Left renal pelvis (tissue), 4 donors: Measurements from ENCODE around the gene YIF1B. TPM values are rescaled to one million over a fixed set of nuclear protein-coding genes. Genes with fewer than 3 reads are reported as not detected.

Source experiments
- DNase-seq, 4 donors: peaks; one replicate each; pipeline ENCODE4 v3.0.0-alpha.2; 2013; ENCODE audit warnings: low read depth in 4 of 4, low spot score in 3 of 4
- polyA plus RNA-seq, 4 donors: library from polyadenylated mRNA; unstranded; fragments of 120-200 nt; gene quantifications; one replicate each; pipeline ENCODE4 v1.2.1, GENCODE V29; 2013; ENCODE audit not compliant: insufficient read length in 4 of 4

Gene YIF1B
- polyA plus RNA-seq, 4 donors, result 28.3 to 40.9 (median 32.1) TPM

- no peak for DNase-seq
These were observed 8.7 kb downstream of the YIF1B start for GRCh38 chr19:38307076-38307475.

- no peak for DNase-seq
These were observed 9.5 kb downstream of the YIF1B start for GRCh38 chr19:38306236-38306635.

GRCh38 chr19:38304866-38305429 lies 10.8 kb downstream of the YIF1B start:
- peak in 1 of 4 donors; percentile 67 for DNase-seq

GRCh38 chr19:38304352-38304865 lies 11.3 kb downstream of the YIF1B start:
- no peak for DNase-seq

- DNase-seq, result no peak
These were observed 12.0 kb downstream of the YIF1B start, which contains the start of gene C19orf33 for GRCh38 chr19:38303517-38304351. Gene C19orf33, plus strand, starts transcription at chr19:38304251. Its CDS starts 11 bp downstream, at chr19:38304262.

GRCh38 chr19:38298821-38299680 lies 16.7 kb downstream of the YIF1B start:
- DNase-seq, result no peak

- no peak for DNase-seq
These were observed 21.7 kb downstream of the YIF1B start for GRCh38 chr19:38294090-38294489.

- DNase-seq, result no peak
These were observed 22.5 kb downstream of the YIF1B start for GRCh38 chr19:38293281-38293680.

GRCh38 chr19:38291855-38292254 lies 23.9 kb downstream of the YIF1B start:
- DNase-seq, result no peak

GRCh38 chr19:38290631-38291147 lies 25.1 kb downstream of the YIF1B start:
- no peak for DNase-seq

GRCh38 chr19:38289955-38290354 lies 25.8 kb downstream of the YIF1B start:
- no peak for DNase-seq

- no peak for DNase-seq
These were observed 27.5 kb downstream of the YIF1B start for GRCh38 chr19:38288123-38288855.

- DNase-seq, result no peak
These were observed 28.1 kb downstream of the YIF1B start for GRCh38 chr19:38287604-38288003.

- DNase-seq, result no peak
These were observed 30.2 kb downstream of the YIF1B start for GRCh38 chr19:38285567-38285966.

- DNase-seq, result no peak
These were observed 31.3 kb downstream of the YIF1B start for GRCh38 chr19:38284422-38284821.

GRCh38 chr19:38283271-38283670 lies 32.5 kb downstream of the YIF1B start:
- DNase-seq, result no peak

GRCh38 chr19:38281811-38282566 lies 33.8 kb downstream of the YIF1B start:
- no peak for DNase-seq

- no peak for DNase-seq
These were observed 35.5 kb downstream of the YIF1B start for GRCh38 chr19:38280030-38280921.
